Measurements from ENCODE around the gene MEIKIN. TPM values are rescaled to one million over a fixed set of nuclear protein-coding genes. Genes with fewer than 3 reads are reported as not detected.

The MEIKIN gene
- polyA plus RNA-seq, 1 donor (not counting 4 experiments of a cell fraction or from before 2014, with no cell fraction given): not detected

DNA sequence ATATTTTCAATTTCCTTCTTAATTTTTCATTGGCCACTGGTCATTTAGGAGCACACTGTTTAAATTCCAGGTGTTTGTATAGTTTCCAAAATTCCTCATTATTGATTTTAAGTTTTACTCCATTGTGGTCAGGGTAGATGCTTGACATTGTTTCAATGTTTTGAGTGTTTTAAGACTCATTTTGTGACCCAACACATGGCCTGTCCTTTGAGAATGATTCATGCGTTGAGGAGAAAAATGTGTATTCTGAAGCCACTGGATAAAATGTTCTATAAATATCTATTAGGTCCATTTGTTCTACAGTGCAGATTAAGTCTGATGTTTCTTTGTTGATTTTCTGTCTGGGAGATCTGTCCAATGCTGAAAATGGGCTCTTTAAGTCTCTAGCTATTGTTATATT is 124.2 kb downstream of the MEIKIN start:
- Histone ChIP-seq H3K9ac (ENCODE audit: control insufficient read depth, extremely low read depth, insufficient read depth, low read length) (no peak overlapping the region), H3K4me1 (ENCODE audit: control insufficient read depth, extremely low read depth, insufficient read depth, low read length) (no peaks in the 10 kb centered on the region), H3K4me3 (ENCODE audit: control insufficient read depth in 2 of 3, extremely low read depth in 1 of 3, insufficient read depth in 2 of 3, low read depth in 1 of 3, low read length in 3 of 3) (no peak overlapping the region), H3K9me3 (ENCODE audit: control insufficient read depth, low read depth, low read length) (no peaks in the 10 kb centered on the region), H2AFZ (ENCODE audit: control insufficient read depth, low read length) (no peak overlapping the region), H3K79me2 (ENCODE audit: control insufficient read depth, insufficient read depth, low read length) (no peaks in the 10 kb centered on the region), H3K27ac (ENCODE audit: control insufficient read depth, insufficient read depth, low read length) (no peak overlapping the region), H3K27me3 (ENCODE audit: control insufficient read depth, extremely low read depth, insufficient read depth, low read length) (no peaks in the 10 kb centered on the region), H3K4me2 (ENCODE audit: control insufficient read depth, extremely low read depth, insufficient read depth, low read depth, low read length) (no peak overlapping the region), H3K36me3 (ENCODE audit: control insufficient read depth in 2 of 2, extremely low read depth in 1 of 2, insufficient read depth in 2 of 2, low read length in 2 of 2) (no peaks in the 10 kb centered on the region), H3K9me1 (ENCODE audit: control insufficient read depth, extremely low read depth, insufficient read depth, low read length) (no peaks in the 10 kb centered on the region), H4K20me1 (ENCODE audit: control insufficient read depth, extremely low read depth, insufficient read depth, low read length) (no peaks in the 10 kb centered on the region)
- DNase-seq (ENCODE audit: low read depth, low spot score) (no peak), FAIRE-seq (no peak)
- TF ChIP-seq EZH2 (IDR thresholded peaks at IDR 0.05; ENCODE audit: low read length): no peak
- TF ChIP-seq, protein P1, sequence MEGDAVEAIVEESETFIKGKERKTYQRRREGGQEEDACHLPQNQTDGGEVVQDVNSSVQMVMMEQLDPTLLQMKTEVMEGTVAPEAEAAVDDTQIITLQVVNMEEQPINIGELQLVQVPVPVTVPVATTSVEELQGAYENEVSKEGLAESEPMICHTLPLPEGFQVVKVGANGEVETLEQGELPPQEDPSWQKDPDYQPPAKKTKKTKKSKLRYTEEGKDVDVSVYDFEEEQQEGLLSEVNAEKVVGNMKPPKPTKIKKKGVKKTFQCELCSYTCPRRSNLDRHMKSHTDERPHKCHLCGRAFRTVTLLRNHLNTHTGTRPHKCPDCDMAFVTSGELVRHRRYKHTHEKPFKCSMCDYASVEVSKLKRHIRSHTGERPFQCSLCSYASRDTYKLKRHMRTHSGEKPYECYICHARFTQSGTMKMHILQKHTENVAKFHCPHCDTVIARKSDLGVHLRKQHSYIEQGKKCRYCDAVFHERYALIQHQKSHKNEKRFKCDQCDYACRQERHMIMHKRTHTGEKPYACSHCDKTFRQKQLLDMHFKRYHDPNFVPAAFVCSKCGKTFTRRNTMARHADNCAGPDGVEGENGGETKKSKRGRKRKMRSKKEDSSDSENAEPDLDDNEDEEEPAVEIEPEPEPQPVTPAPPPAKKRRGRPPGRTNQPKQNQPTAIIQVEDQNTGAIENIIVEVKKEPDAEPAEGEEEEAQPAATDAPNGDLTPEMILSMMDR (optimal IDR thresholded peaks at IDR 0.05 in 1 of 3, IDR thresholded peaks at IDR 0.05 in 1 of 3, conservative IDR thresholded peaks at IDR 0.05 in 1 of 3; ENCODE audit: extremely low read depth in 1 of 3, insufficient read depth in 2 of 3, low read length in 3 of 3): no peak
- dilution Hi-C loops (cut with MboI; ENCODE audit: extremely low pct_ligation_motif_present, low sequenced_read_pairs): no loop called here

DNA sequence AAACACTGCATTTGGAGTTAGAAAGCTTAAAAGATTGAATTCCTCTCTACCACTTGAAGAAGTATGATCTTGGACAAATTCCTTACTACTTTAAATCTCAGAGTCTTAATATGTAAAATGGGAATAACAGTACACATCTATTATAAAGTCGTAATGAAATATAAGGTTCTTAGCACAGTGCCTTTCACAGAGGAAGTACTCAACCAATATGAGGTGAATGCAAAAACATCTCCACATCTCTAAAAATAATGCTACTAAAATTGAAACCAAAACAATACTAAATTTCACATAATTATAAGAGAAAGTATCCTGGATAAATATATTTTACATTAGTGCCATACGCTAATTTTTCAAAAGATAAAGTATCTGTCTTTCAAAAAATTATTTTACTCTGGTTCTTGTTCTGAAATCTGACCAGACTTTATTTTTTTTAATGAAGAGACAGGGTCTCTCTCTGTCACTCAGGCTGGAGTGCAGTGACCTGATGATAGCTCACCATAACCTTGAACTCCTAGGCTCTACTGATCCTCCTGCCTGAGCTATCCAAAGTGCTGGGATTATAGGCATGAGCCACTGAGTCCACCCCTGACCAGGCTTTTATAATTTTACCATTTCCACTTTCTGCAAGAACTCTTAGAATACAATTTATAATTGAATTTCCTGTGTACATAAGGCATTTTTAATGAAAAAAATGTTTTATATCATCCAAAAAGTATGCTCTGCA is 127.3 kb downstream of the MEIKIN start:
- TF ChIP-seq EZH2 (IDR thresholded peaks at IDR 0.05; ENCODE audit: low read length): no peak
- TF ChIP-seq, protein P1 (optimal IDR thresholded peaks at IDR 0.05 in 1 of 3, IDR thresholded peaks at IDR 0.05 in 1 of 3, conservative IDR thresholded peaks at IDR 0.05 in 1 of 3; ENCODE audit: extremely low read depth in 1 of 3, insufficient read depth in 2 of 3, low read length in 3 of 3): no peak
- FAIRE-seq (no peak), DNase-seq (ENCODE audit: low read depth, low spot score) (no peak)
- H3K79me2 ChIP-seq (ENCODE audit: control insufficient read depth, insufficient read depth, low read length): no peaks in the 10 kb centered on the region
- H3K27ac ChIP-seq (ENCODE audit: control insufficient read depth, insufficient read depth, low read length): no peak overlapping the region
- dilution Hi-C loops (cut with MboI; ENCODE audit: extremely low pct_ligation_motif_present, low sequenced_read_pairs): no loop called here
- H2AFZ ChIP-seq (ENCODE audit: control insufficient read depth, low read length): no peak overlapping the region
- H3K4me2 ChIP-seq (ENCODE audit: control insufficient read depth, extremely low read depth, insufficient read depth, low read depth, low read length): no peak overlapping the region
- no peak overlapping the region for H3K4me3 ChIP-seq (ENCODE audit: control insufficient read depth in 2 of 3, extremely low read depth in 1 of 3, insufficient read depth in 2 of 3, low read depth in 1 of 3, low read length in 3 of 3)
- no peaks in the 10 kb centered on the region for H3K36me3 ChIP-seq (ENCODE audit: control insufficient read depth in 2 of 2, extremely low read depth in 1 of 2, insufficient read depth in 2 of 2, low read length in 2 of 2)
- no peaks in the 10 kb centered on the region for H3K9me3 ChIP-seq (ENCODE audit: control insufficient read depth, low read depth, low read length)
- no peak overlapping the region for H3K9ac ChIP-seq (ENCODE audit: control insufficient read depth, extremely low read depth, insufficient read depth, low read length)
- no peaks in the 10 kb centered on the region for H3K27me3 ChIP-seq (ENCODE audit: control insufficient read depth, extremely low read depth, insufficient read depth, low read length)
- peaks cover 8% of the 10 kb centered on the region for H3K4me1 ChIP-seq (ENCODE audit: control insufficient read depth, extremely low read depth, insufficient read depth, low read length)
- no peaks in the 10 kb centered on the region for H3K9me1 ChIP-seq (ENCODE audit: control insufficient read depth, extremely low read depth, insufficient read depth, low read length)
- H4K20me1 ChIP-seq (ENCODE audit: control insufficient read depth, extremely low read depth, insufficient read depth, low read length): no peaks in the 10 kb centered on the region

Measured in keratinocyte (primary cell).